Astrocyte (in vitro differentiated cells and primary cell): Measurements from ENCODE around the gene ODF2L. TPM values are rescaled to one million over a fixed set of nuclear protein-coding genes. Genes with fewer than 3 reads are reported as not detected.

Experiments
- DNase-seq: peaks from one replicate; pipeline ENCODE4 v3.0.0-alpha.2; 2010; ENCODE audit warnings: low read depth
- FAIRE-seq: peaks from 2 replicates; lab custom pipeline; 2011; peaks lifted over from hg19 to GRCh38; lab: Jason Lieb, UNC
- H2AFZ ChIP-seq: 2 replicates; pipeline ENCODE4 v1.6.0; 2012; ENCODE audit warnings: low read depth, low read length, inconsistent platforms
- H3K27ac ChIP-seq: 2 replicates; pipeline ENCODE4 v1.5.1; 2011; ENCODE audit warnings: low read depth, low read length, inconsistent platforms
- H3K27me3 ChIP-seq: 2 replicates; pipeline ENCODE4 v1.6.0; 2011; ENCODE audit warnings: low read length, inconsistent platforms; ENCODE audit not compliant: insufficient read depth
- H3K36me3 ChIP-seq: 2 replicates; pipeline ENCODE4 v1.5.1; 2011; ENCODE audit warnings: low read length, inconsistent platforms; ENCODE audit not compliant: insufficient read depth
- H3K4me1 ChIP-seq: 2 replicates; pipeline ENCODE4 v1.5.1; 2011; ENCODE audit warnings: low read length, inconsistent platforms; ENCODE audit not compliant: insufficient read depth
- H3K4me2 ChIP-seq: 2 replicates; pipeline ENCODE4 v1.6.0; 2012; ENCODE audit warnings: low read length, inconsistent platforms
- H3K4me3 ChIP-seq: 2 replicates; pipeline ENCODE4 v1.5.1; 2011; ENCODE audit warnings: low read depth, mild to moderate bottlenecking, low read length, inconsistent platforms; ENCODE audit not compliant: insufficient read depth
- H3K79me2 ChIP-seq: 2 replicates; pipeline ENCODE4 v1.6.0; 2012; ENCODE audit warnings: mild to moderate bottlenecking, low read length, inconsistent platforms; ENCODE audit not compliant: insufficient read depth
- H3K9ac ChIP-seq: 2 replicates; pipeline ENCODE4 v1.6.0; 2012; ENCODE audit warnings: mild to moderate bottlenecking, low read length, inconsistent platforms
- H3K9me3 ChIP-seq: 2 replicates; pipeline ENCODE4 v1.5.1; 2012; ENCODE audit warnings: low read depth, mild to moderate bottlenecking, low read length, inconsistent platforms; ENCODE audit not compliant: insufficient read depth
- H4K20me1 ChIP-seq: 2 replicates; pipeline ENCODE4 v1.6.0; 2012; ENCODE audit warnings: low read length, inconsistent platforms; ENCODE audit not compliant: insufficient read depth
- H3K27ac Mint-ChIP-seq: one replicate; pipeline ENCODE4 v1.8.0; 2021; ENCODE audit warnings: mild to moderate bottlenecking, mixed read lengths; ENCODE audit not compliant: unreplicated experiment
- H3K27me3 Mint-ChIP-seq: one replicate; pipeline ENCODE4 v1.8.0; 2021; ENCODE audit warnings: low read depth, mixed read lengths; ENCODE audit not compliant: unreplicated experiment
- H3K36me3 Mint-ChIP-seq: one replicate; pipeline ENCODE4 v1.8.0; 2021; ENCODE audit warnings: low read depth, mixed read lengths; ENCODE audit not compliant: unreplicated experiment
- H3K4me1 Mint-ChIP-seq: one replicate; pipeline ENCODE4 v1.8.0; 2021; ENCODE audit warnings: low read depth, mixed read lengths; ENCODE audit not compliant: unreplicated experiment
- H3K4me3 Mint-ChIP-seq: one replicate; pipeline ENCODE4 v1.8.0; 2021; ENCODE audit warnings: mild to moderate bottlenecking, moderate library complexity, mixed read lengths; ENCODE audit not compliant: unreplicated experiment
- H3K9me3 Mint-ChIP-seq: one replicate; pipeline ENCODE4 v1.8.0; 2021; ENCODE audit warnings: mild to moderate bottlenecking, mixed read lengths; ENCODE audit not compliant: unreplicated experiment
- CTCF ChIP-seq: IDR thresholded peaks from 2 replicates; pipeline ENCODE4 v1.5.1; 2011; ENCODE audit warnings: low read depth, mild to moderate bottlenecking, inconsistent platforms, low read length, moderate library complexity; ENCODE audit not compliant: insufficient read depth
- EZH2 ChIP-seq: IDR thresholded peaks from 2 replicates; pipeline ENCODE4 v1.6.1; 2012; ENCODE audit warnings: mild to moderate bottlenecking, low read length, inconsistent platforms; ENCODE audit not compliant: insufficient read depth
- total RNA-seq: library from RNA; stranded (reverse); gene quantifications from 2 replicates; pipeline ENCODE4 v1.2.1, GENCODE V29; 2021

The ODF2L gene
- total RNA-seq, 1 donor from 2014 or later: 44.7 TPM

- no peak overlapping the region for H3K4me2 ChIP-seq
- H3K27ac ChIP-seq: no peak overlapping the region
- H3K9ac ChIP-seq: no peak overlapping the region
- no peaks in the 10 kb centered on the region for H3K9me3 ChIP-seq
- Mint-ChIP-seq H3K4me1 (no peaks in the 10 kb centered on the region), H3K27ac (no peak overlapping the region), H3K4me3 (no peak overlapping the region), H3K27me3 (no peaks in the 10 kb centered on the region), H3K36me3 (peaks cover 22% of the 10 kb centered on the region), H3K9me3 (peaks cover 13% of the 10 kb centered on the region)
- DNase-seq: no peak
- no peak overlapping the region for H3K4me3 ChIP-seq
- no peaks in the 10 kb centered on the region for H3K4me1 ChIP-seq
- H3K79me2 ChIP-seq: peaks cover 4% of the 10 kb centered on the region
- no peaks in the 10 kb centered on the region for H3K27me3 ChIP-seq
- no peak for TF ChIP-seq EZH2
- no peak for TF ChIP-seq CTCF
- FAIRE-seq: no peak
- H4K20me1 ChIP-seq: no peaks in the 10 kb centered on the region
- H3K36me3 ChIP-seq: peaks cover under 1% of the 10 kb centered on the region
- H2AFZ ChIP-seq: no peak overlapping the region
Measured at GRCh38 chr1:86381223-86381622, 14.9 kb downstream of the ODF2L start.

GRCh38 chr1:86380257-86380861 lies 15.8 kb downstream of the ODF2L start:
- Histone ChIP-seq H3K27ac (no peak overlapping the region), H3K4me2 (no peak overlapping the region), H4K20me1 (no peaks in the 10 kb centered on the region), H3K9me3 (no peaks in the 10 kb centered on the region), H3K4me1 (no peaks in the 10 kb centered on the region), H3K27me3 (no peaks in the 10 kb centered on the region), H3K9ac (peak overlapping the region; percentile 1), H3K36me3 (peaks cover 8% of the 10 kb centered on the region), H2AFZ (no peak overlapping the region), H3K4me3 (no peak overlapping the region), H3K79me2 (no peaks in the 10 kb centered on the region)
- H3K4me1 Mint-ChIP-seq: no peaks in the 10 kb centered on the region
- H3K27me3 Mint-ChIP-seq: no peaks in the 10 kb centered on the region
- TF ChIP-seq CTCF (peak; percentile 79), EZH2 (no peak)
- FAIRE-seq (peak; percentile 74), DNase-seq (peak; percentile 65)
- H3K27ac Mint-ChIP-seq: no peak overlapping the region
- no peak overlapping the region for H3K4me3 Mint-ChIP-seq
- peaks cover 13% of the 10 kb centered on the region for H3K9me3 Mint-ChIP-seq
- H3K36me3 Mint-ChIP-seq: peaks cover 22% of the 10 kb centered on the region

GRCh38 chr1:86378813-86379212 lies 17.3 kb downstream of the ODF2L start:
- Mint-ChIP-seq H3K9me3 (peaks cover 13% of the 10 kb centered on the region), H3K4me1 (no peaks in the 10 kb centered on the region), H3K27ac (no peak overlapping the region), H3K4me3 (no peak overlapping the region), H3K27me3 (no peaks in the 10 kb centered on the region), H3K36me3 (peaks cover 22% of the 10 kb centered on the region)
- no peaks in the 10 kb centered on the region for H3K4me1 ChIP-seq
- no peak overlapping the region for H3K9ac ChIP-seq
- no peaks in the 10 kb centered on the region for H3K9me3 ChIP-seq
- H4K20me1 ChIP-seq: no peaks in the 10 kb centered on the region
- no peaks in the 10 kb centered on the region for H3K79me2 ChIP-seq
- FAIRE-seq (no peak), DNase-seq (no peak)
- H2AFZ ChIP-seq: no peak overlapping the region
- H3K27me3 ChIP-seq: no peaks in the 10 kb centered on the region
- H3K27ac ChIP-seq: no peak overlapping the region
- H3K4me3 ChIP-seq: no peak overlapping the region
- H3K4me2 ChIP-seq: no peak overlapping the region
- TF ChIP-seq EZH2 (no peak), CTCF (no peak)
- H3K36me3 ChIP-seq: peaks cover 13% of the 10 kb centered on the region
